Stimulated activated CD4-positive, alpha-beta T cell treated with anti-CD3 and anti-CD28 coated beads, Interleukin-2, amount 100 ng/mL, for 48 hours (primary cell): Measurements from ENCODE around the gene FAM110A.
"Not testable (repeated sequence)": the region's sequence is repeated elsewhere in the genome, so short reads cannot be mapped to it uniquely, and the experiment has no call there.

Source experiments
- DNase-seq, 2 donors: peaks; one replicate each; pipeline ENCODE4 v3.0.0-alpha.2; 2020

FAM110A gene

GRCh38 chr20:824490-824889 lies 9.0 kb upstream of the FAM110A start:
- DNase-seq = no peak

GRCh38 chr20:824916-825315 lies 8.6 kb upstream of the FAM110A start:
- no peak for DNase-seq

GRCh38 chr20:825710-826421 lies 7.6 kb upstream of the FAM110A start:
- DNase-seq = no peak

- no peak for DNase-seq
Measured at GRCh38 chr20:826695-827323, 6.7 kb upstream of the FAM110A start.

GRCh38 chr20:827981-828380 lies 5.5 kb upstream of the FAM110A start:
- not testable (repeated sequence) for DNase-seq

- DNase-seq = no peak
Measured at GRCh38 chr20:828987-829386, 4.5 kb upstream of the FAM110A start.

- DNase-seq = no peak
Measured at GRCh38 chr20:829551-829950, 4.0 kb upstream of the FAM110A start.

- no peak for DNase-seq
Measured at GRCh38 chr20:830011-830521, 3.4 kb upstream of the FAM110A start.

- DNase-seq = no peak
Measured at GRCh38 chr20:831251-831650, 2.3 kb upstream of the FAM110A start.

GRCh38 chr20:831956-832355 lies 1.6 kb upstream of the FAM110A start:
- no peak for DNase-seq

- DNase-seq = no peak
Measured at GRCh38 chr20:833121-833449, 430 bp upstream of the FAM110A start.

GRCh38 chr20:834151-834746 lies 734 bp downstream of the FAM110A start:
- no peak for DNase-seq

- no peak for DNase-seq
Measured at GRCh38 chr20:835608-836045, 2.1 kb downstream of the FAM110A start.

- DNase-seq = no peak
Measured at GRCh38 chr20:836190-836589, 2.7 kb downstream of the FAM110A start.

GRCh38 chr20:839015-839414 lies 5.5 kb downstream of the FAM110A start:
- DNase-seq = no peak

- DNase-seq = no peak
Measured at GRCh38 chr20:839626-840025, 6.1 kb downstream of the FAM110A start.

- no peak for DNase-seq
Measured at GRCh38 chr20:840503-840857, 7.0 kb downstream of the FAM110A start.

GRCh38 chr20:840858-841567 lies 7.5 kb downstream of the FAM110A start:
- no peak for DNase-seq

- no peak for DNase-seq
Measured at GRCh38 chr20:841568-842546, 8.3 kb downstream of the FAM110A start.

GRCh38 chr20:842547-842940 lies 9.0 kb downstream of the FAM110A start:
- DNase-seq = no peak

GRCh38 chr20:843912-844311 lies 10.4 kb downstream of the FAM110A start:
- DNase-seq = no peak

GRCh38 chr20:844473-845225 lies 11.1 kb downstream of the FAM110A start:
- DNase-seq = peak; percentile 74 to 77
